Panc1 (cell line): ENCODE results near the gene POU4F1.

Experiments
- POLR2AphosphoS5 ChIP-seq: IDR thresholded peaks from 2 replicates; pipeline ENCODE4 v1.6.1; 2012; ENCODE audit warnings: mild to moderate bottlenecking, low read depth, low read length, moderate library complexity
- SIN3A ChIP-seq: IDR thresholded peaks from 2 replicates; pipeline ENCODE4 v1.6.1; 2012; ENCODE audit warnings: low read depth, mild to moderate bottlenecking, low read length, moderate library complexity, borderline replicate concordance; ENCODE audit not compliant: insufficient read depth
- TCF7L2 ChIP-seq: IDR thresholded peaks from 2 replicates; pipeline ENCODE4 v1.6.1; 2011; ENCODE audit warnings: mild to moderate bottlenecking, low read depth, low read length, inconsistent platforms
- TF ChIP-seq, protein P1 (sequence below): fragments of 450-650 bp; IDR thresholded peaks from 2 replicates; pipeline ENCODE4 v1.5.1; 2017; ENCODE audit warnings: mild to moderate bottlenecking
- TF ChIP-seq, protein P2 (sequence below), 2 experiments: IDR thresholded peaks; 2 replicates each; pipeline ENCODE4 v1.6.1; 2011 to 2012; ENCODE audit warnings: low read depth in 2 of 2, control low read depth in 1 of 2, low read length in 1 of 2, mild to moderate bottlenecking in 1 of 2, moderate library complexity in 1 of 2; ENCODE audit not compliant: insufficient read depth in 1 of 2

DNA sequence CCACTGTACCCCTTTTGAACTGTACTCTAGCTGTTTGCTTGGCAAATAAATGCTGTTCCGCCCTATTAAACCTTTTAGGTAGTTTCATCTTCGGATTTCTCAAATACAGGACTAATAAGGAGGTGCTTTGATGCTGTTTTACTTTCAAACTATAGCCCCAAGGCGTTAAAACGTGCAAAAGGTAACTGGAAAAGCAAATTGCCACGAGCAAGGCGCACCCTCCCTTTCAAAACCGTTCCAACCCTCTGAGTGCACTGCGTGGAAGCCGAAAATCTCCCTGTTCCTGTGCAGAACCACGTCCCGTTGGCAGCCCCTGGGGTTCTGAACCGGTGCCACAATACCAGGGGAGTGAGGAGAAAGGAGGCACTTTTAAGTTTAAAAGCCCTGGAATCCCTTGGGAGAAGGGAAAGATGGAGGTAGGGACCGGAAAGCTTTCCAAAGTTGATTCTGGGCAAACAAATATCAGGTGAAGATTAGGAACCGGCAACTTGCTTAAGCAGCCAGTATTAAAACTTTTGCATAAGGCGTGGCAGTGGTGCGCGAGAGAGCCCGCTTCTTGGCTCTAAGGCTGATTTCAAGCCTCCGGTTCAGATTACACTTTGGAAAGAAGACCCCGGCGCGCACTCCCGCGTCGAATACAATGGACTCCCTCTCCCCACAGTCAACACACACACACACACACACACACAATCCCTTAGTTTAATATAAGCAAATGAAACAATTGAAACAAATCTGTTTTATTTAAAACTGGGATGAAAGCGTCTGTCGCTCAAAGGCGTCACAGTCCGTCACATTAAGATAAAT is 9.5 kb downstream of the POU4F1 start:
- TF ChIP-seq, protein P1, sequence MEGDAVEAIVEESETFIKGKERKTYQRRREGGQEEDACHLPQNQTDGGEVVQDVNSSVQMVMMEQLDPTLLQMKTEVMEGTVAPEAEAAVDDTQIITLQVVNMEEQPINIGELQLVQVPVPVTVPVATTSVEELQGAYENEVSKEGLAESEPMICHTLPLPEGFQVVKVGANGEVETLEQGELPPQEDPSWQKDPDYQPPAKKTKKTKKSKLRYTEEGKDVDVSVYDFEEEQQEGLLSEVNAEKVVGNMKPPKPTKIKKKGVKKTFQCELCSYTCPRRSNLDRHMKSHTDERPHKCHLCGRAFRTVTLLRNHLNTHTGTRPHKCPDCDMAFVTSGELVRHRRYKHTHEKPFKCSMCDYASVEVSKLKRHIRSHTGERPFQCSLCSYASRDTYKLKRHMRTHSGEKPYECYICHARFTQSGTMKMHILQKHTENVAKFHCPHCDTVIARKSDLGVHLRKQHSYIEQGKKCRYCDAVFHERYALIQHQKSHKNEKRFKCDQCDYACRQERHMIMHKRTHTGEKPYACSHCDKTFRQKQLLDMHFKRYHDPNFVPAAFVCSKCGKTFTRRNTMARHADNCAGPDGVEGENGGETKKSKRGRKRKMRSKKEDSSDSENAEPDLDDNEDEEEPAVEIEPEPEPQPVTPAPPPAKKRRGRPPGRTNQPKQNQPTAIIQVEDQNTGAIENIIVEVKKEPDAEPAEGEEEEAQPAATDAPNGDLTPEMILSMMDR: no peak
- TF ChIP-seq, protein P2, sequence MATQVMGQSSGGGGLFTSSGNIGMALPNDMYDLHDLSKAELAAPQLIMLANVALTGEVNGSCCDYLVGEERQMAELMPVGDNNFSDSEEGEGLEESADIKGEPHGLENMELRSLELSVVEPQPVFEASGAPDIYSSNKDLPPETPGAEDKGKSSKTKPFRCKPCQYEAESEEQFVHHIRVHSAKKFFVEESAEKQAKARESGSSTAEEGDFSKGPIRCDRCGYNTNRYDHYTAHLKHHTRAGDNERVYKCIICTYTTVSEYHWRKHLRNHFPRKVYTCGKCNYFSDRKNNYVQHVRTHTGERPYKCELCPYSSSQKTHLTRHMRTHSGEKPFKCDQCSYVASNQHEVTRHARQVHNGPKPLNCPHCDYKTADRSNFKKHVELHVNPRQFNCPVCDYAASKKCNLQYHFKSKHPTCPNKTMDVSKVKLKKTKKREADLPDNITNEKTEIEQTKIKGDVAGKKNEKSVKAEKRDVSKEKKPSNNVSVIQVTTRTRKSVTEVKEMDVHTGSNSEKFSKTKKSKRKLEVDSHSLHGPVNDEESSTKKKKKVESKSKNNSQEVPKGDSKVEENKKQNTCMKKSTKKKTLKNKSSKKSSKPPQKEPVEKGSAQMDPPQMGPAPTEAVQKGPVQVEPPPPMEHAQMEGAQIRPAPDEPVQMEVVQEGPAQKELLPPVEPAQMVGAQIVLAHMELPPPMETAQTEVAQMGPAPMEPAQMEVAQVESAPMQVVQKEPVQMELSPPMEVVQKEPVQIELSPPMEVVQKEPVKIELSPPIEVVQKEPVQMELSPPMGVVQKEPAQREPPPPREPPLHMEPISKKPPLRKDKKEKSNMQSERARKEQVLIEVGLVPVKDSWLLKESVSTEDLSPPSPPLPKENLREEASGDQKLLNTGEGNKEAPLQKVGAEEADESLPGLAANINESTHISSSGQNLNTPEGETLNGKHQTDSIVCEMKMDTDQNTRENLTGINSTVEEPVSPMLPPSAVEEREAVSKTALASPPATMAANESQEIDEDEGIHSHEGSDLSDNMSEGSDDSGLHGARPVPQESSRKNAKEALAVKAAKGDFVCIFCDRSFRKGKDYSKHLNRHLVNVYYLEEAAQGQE (IDR thresholded peaks at IDR 0.05; ENCODE audit: insufficient read depth in 1 of 2, low read depth in 2 of 2, low read length in 1 of 2): no peak
- no peak for TF ChIP-seq POLR2AphosphoS5
- no peak for TF ChIP-seq TCF7L2
- no peak for TF ChIP-seq SIN3A
